ENCODE results near the gene RALB.
A peak's percentile ranks its signal among the peaks of the same experiment; 100 is the strongest.
"Not testable (repeated sequence)": the region's sequence is repeated elsewhere in the genome, so short reads cannot be mapped to it uniquely, and the experiment has no call there.

The RALB gene

GRCh38 chr2:120243875-120244553 lies 8.6 kb upstream of the RALB start:
- DNase-seq (ENCODE audit: low spot score): no peak

GRCh38 chr2:120244656-120245519 lies 7.8 kb upstream of the RALB start:
- DNase-seq (ENCODE audit: low spot score): no peak

- DNase-seq (ENCODE audit: low spot score): no peak
Observed at GRCh38 chr2:120245520-120246332, 6.9 kb upstream of the RALB start.

DNA sequence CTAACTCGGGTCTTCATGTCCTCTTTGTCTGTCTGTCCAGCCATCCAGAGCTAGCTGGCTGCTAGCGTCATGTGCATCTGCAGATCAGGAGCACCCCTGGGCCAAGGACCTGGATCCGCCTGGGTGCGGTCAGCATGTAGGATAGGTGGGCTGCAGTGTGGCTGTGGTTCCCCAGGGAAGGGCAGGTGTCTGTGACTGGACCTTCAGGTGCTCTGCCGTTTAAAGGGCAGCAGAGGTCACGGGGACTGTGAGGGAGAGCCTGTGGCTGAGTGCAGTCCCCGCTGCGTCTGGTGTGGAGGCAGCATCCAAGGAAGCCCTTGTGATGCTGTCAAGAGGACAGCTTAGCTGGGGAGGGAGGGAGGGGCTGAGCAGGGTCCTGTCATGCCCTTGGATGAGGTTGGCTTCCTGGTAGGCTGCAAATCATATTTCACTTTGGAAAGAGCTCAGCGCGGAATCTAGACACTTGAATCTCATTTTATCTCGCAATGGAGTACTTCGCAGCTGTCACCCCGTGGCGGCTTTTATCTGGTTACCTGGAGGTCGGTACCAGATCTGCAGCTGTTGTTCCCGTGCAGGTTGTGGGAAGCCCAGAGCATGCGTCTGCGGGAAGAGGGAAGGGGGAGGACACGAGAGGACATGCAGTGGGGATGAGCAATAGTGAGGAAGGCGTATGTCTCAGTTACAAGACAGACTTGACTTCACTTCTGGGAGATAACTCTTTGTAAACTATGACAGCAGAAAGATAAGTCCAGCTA lies 5.9 kb upstream of the RALB start:
- no peak for DNase-seq (ENCODE audit: low spot score)

DNA sequence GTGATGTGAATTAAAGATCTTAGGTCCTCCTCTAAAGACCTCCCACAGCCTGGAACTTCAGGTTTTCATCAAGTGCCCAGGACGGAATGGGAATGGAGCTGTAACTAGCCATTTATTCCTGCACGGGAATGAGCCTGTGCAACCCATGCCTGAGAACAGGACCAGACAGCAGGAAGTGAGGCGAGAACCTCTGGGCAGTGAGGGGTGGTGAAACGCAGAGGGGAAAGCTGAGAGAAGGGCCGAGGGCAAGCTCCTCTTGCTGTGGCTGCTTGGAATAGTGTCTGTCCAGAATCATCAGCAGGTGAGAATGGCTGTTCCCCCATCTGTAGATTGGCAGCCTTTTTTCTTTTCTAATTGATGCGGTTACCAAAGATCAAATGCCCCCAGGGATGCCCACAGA lies 4.8 kb upstream of the RALB start:
- no peak for DNase-seq (ENCODE audit: low spot score)

DNA sequence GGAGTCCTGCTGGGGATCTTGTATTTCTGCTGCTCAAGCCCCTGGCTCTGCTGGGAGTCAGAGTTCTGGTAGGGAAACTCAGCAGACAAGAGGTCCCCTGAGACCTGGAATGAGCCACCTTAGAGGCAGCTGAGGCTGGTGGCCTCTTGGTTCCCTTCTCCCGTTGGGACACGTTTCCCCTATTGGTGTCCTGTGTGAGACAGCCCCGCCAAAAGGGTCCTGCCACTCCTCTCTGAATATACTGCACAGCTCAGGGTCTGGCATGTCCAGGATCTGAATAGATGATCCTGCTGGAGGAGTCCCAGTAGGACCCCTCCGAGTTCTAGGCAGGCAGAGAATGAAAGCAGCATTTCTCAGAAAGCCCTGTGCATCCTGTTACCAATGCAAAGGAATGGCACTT lies 2.0 kb upstream of the RALB start:
- DNase-seq (ENCODE audit: low spot score): no peak

DNA sequence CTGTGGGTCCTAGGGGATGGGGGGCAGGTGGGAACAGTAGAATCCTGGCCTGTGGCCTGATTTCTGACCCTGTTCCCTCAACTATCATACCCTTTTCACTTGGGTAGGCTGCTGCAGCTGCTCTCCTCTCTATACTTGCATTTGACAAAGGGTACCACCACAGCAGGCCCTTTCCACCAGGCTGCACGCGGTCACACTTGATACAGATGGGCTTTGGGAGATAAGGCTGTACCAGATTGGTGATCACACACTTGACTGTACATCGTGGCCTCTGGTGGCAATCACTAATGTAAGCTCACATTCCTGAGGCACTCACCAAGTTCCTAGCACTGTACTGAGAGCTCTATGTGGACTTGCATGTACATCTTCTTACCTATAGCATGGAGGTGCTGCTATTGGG lies 1.6 kb upstream of the RALB start:
- no peak for DNase-seq (ENCODE audit: low spot score)

DNA sequence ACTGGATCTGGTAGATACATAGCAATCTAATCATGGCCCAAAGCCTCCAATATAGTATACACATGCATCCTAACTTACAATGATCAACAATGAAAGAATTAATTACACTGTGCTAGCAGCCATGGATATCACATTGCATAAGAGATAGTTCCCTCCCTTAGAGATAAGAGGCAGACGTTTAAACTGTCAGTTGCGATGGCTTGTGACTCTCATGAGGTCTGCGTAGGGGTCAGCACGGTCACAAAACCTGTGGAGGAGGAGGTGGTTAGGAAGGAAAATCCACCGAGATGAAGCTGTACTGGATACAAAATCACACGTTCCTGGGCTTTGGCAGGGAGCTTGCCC lies 800 bp upstream of the RALB start:
- no peak for DNase-seq (ENCODE audit: low spot score)

GRCh38 chr2:120253021-120253882 lies 600 bp downstream of the RALB start:
- DNase-seq (ENCODE audit: low spot score): peak; percentile 47

DNA sequence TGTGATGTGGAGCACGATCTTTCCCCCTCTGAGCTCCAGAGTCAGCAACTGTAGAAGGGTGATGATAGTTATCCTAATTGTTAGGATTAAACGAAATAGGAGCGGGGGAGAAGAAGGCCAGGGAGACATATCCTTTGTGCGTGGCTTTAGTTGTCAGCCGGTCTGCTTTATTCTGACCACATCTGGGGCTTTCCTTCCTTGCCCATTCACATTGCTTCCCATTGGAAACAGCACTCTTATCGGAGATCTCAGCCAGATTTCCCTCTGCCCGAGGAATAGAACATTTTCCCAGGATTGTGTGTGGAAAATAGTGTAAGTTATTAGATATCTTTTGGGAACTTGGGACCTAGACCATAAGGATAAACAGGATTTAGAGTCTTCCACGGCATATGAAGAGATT lies 1.5 kb downstream of the RALB start:
- DNase-seq (ENCODE audit: low spot score): no peak

DNA sequence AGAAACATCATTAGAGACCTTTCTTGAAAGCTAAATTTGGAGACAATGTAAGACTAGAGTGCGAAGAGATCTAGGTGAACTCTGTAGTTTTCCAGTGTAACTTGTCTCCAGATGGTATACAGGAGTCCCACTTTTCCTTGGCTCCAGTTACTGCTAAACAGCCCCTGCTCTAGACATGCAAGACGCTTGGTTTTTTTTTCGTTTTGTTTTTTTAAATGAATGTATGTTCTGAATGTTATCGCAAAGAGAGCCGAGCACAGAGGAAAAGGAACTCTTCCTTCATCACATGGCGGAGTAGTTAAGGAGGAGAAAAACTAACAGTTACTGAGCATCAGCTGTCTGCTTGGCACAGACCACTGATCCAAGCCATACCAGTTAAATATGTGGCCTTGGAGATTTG lies 2.4 kb downstream of the RALB start:
- no peak for DNase-seq (ENCODE audit: low spot score)

GRCh38 chr2:120255986-120256650 lies 3.5 kb downstream of the RALB start:
- no peak for DNase-seq (ENCODE audit: low spot score)

- DNase-seq (ENCODE audit: low spot score): no peak
Observed at GRCh38 chr2:120256651-120257000, 4.0 kb downstream of the RALB start.

- no peak for DNase-seq (ENCODE audit: low spot score)
Observed at GRCh38 chr2:120257522-120257921, 4.9 kb downstream of the RALB start.

- DNase-seq (ENCODE audit: low spot score): no peak
Observed at GRCh38 chr2:120258196-120258595, 5.5 kb downstream of the RALB start.

- not testable (repeated sequence) for DNase-seq (ENCODE audit: low spot score)
Observed at GRCh38 chr2:120259939-120260338, 7.3 kb downstream of the RALB start.

GRCh38 chr2:120260736-120261135 lies 8.1 kb downstream of the RALB start:
- DNase-seq (ENCODE audit: low spot score): no peak

GRCh38 chr2:120261387-120262006 lies 8.8 kb downstream of the RALB start:
- DNase-seq (ENCODE audit: low spot score): peak; percentile 23

- DNase-seq (ENCODE audit: low spot score): no peak
Observed at GRCh38 chr2:120262150-120262549, 9.5 kb downstream of the RALB start.

DNA sequence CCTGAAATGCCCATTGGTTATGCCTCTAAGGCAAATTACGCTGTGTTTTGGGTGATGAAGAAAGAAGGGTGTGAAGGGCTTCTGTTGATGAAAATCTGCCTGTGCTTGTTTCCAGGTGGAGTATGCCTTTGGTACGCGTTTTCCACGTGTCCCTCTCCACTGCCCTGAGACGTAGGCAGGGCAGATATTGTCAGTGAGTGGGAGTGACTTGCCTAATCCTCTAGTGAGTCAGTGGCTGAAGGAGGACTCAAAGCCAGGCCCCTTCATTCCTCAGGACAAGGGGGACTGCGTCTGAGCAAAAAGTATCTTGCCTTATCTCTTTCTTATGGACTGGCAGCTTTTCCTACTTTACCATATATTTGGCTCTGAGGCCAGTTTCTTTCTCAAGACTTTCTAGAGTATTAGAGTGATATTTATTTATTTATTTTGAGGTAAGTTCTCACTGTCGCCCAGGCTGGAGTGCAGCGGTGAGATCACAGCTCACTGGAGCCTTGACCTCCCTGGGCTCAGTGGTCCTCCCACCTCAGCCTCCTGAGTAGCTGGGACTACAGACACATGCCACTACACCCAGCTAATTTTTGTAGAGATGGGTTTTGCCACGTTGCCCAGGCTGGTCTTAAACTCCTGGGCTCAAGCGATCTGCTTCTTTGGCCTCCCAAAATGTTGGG lies 10.2 kb downstream of the RALB start:
- no peak for DNase-seq (ENCODE audit: low spot score)

All from CD4-positive, alpha-beta T cell treated with Interleukin-2 at 100 ng/mL for 4 hours (primary cell).